Panc1 (cell line): ENCODE results near the gene MRPL38. TPM values are rescaled to one million over a fixed set of nuclear protein-coding genes. Genes with fewer than 3 reads are reported as not detected.

ENCODE experiments used
- ATAC-seq: fragments of 200-7000 bp; cut with Tn5 transposase; 2 replicates; pipeline ENCODE4 v1.9.1; 2020; ENCODE audit warnings: mild to moderate bottlenecking, moderate library complexity
- BruUV-seq: library from RNA; stranded (reverse); fragments of 400-500 nt; replicated peaks from 2 replicates; lab custom pipeline; 2021; lab: Mats Ljungman, UMichigan
- CTCF ChIA-PET: fragments of 300-600 bp; sonication (Branson Sonifier 250); formaldehyde crosslinking; loops from one replicate; lab custom pipeline; 2022; ENCODE audit warnings: antibody characterized with exemption; lab: Charles Lee
- POLR2A ChIA-PET: fragments of 300-600 bp; sonication (Branson Sonifier 250); formaldehyde crosslinking; loops from one replicate; lab custom pipeline; 2022; ENCODE audit warnings: antibody characterized with exemption; lab: Charles Lee
- DNase-seq: peaks from one replicate; pipeline ENCODE4 v3.0.0-alpha.2; 2010; ENCODE audit warnings: low read depth, low spot score
- H3K27ac ChIP-seq: 2 replicates; pipeline ENCODE4 v1.5.1; 2011; ENCODE audit warnings: mild to moderate bottlenecking, low read length, inconsistent platforms
- H3K27me3 ChIP-seq: fragments of 200-500 bp; sonication (Bioruptor generic); 2 replicates; pipeline ENCODE4 v1.6.0; 2014; ENCODE audit warnings: low read length, inconsistent platforms; ENCODE audit not compliant: control insufficient read depth, insufficient read depth
- H3K36me3 ChIP-seq: fragments of 200-500 bp; sonication (Bioruptor generic); 2 replicates; pipeline ENCODE4 v1.5.1; 2014; ENCODE audit warnings: inconsistent platforms, mild to moderate bottlenecking, low read length, moderate library complexity; ENCODE audit not compliant: control insufficient read depth, insufficient read depth
- H3K4me1 ChIP-seq: 2 replicates; pipeline ENCODE4 v1.5.1; 2011; ENCODE audit warnings: inconsistent platforms, mild to moderate bottlenecking, low read length, moderate library complexity; ENCODE audit not compliant: control insufficient read depth, insufficient read depth
- H3K4me3 ChIP-seq, 2 experiments: 2 replicates each; pipeline ENCODE4 v1.5.1; 2011 to 2012; ENCODE audit warnings: low read depth in 2 of 2, low read length in 2 of 2, mild to moderate bottlenecking in 2 of 2, inconsistent platforms in 1 of 2, moderate library complexity in 1 of 2
- H3K9me3 ChIP-seq: fragments of 200-500 bp; sonication (Bioruptor generic); 2 replicates; pipeline ENCODE4 v1.5.1; 2014; ENCODE audit warnings: low read depth, mild to moderate bottlenecking, inconsistent platforms, low read length, moderate library complexity; ENCODE audit not compliant: control insufficient read depth, insufficient read depth
- CTCF ChIP-seq: fragments of 450-650 bp; IDR thresholded peaks from 2 replicates; pipeline ENCODE4 v1.5.1; 2017; ENCODE audit warnings: mild to moderate bottlenecking
- POLR2AphosphoS5 ChIP-seq: IDR thresholded peaks from 2 replicates; pipeline ENCODE4 v1.6.1; 2012; ENCODE audit warnings: mild to moderate bottlenecking, low read depth, low read length, moderate library complexity
- SIN3A ChIP-seq: IDR thresholded peaks from 2 replicates; pipeline ENCODE4 v1.6.1; 2012; ENCODE audit warnings: low read depth, mild to moderate bottlenecking, low read length, moderate library complexity, borderline replicate concordance; ENCODE audit not compliant: insufficient read depth
- TCF7L2 ChIP-seq: IDR thresholded peaks from 2 replicates; pipeline ENCODE4 v1.6.1; 2011; ENCODE audit warnings: mild to moderate bottlenecking, low read depth, low read length, inconsistent platforms
- in situ Hi-C: cut with HindIII; loops from 2 replicates; pipeline ENCODE4 v1.10.0; 2016; ENCODE audit warnings: low sequenced_read_pairs, low pct_unique_long_range_greater_than_20kb
- intact Hi-C: fragments of 100-400 bp; cut with micrococcal nuclease; formaldehyde crosslinking; loops from one replicate; pipeline ENCODE4 v1.10.0; 2022; ENCODE audit not compliant: unreplicated experiment
- total RNA-seq: library from RNA; stranded (reverse); gene quantifications from one replicate; pipeline ENCODE4 v1.2.1, GENCODE V29; 2021; ENCODE audit not compliant: unreplicated experiment
- TF ChIP-seq, protein P1 (sequence below), 2 experiments: IDR thresholded peaks; 2 replicates each; pipeline ENCODE4 v1.6.1; 2011 to 2012; ENCODE audit warnings: low read depth in 2 of 2, control low read depth in 1 of 2, low read length in 1 of 2, mild to moderate bottlenecking in 1 of 2, moderate library complexity in 1 of 2; ENCODE audit not compliant: insufficient read depth in 1 of 2

The MRPL38 gene
- total RNA-seq, 1 experiment from 2014 or later, result 165 TPM

DNA sequence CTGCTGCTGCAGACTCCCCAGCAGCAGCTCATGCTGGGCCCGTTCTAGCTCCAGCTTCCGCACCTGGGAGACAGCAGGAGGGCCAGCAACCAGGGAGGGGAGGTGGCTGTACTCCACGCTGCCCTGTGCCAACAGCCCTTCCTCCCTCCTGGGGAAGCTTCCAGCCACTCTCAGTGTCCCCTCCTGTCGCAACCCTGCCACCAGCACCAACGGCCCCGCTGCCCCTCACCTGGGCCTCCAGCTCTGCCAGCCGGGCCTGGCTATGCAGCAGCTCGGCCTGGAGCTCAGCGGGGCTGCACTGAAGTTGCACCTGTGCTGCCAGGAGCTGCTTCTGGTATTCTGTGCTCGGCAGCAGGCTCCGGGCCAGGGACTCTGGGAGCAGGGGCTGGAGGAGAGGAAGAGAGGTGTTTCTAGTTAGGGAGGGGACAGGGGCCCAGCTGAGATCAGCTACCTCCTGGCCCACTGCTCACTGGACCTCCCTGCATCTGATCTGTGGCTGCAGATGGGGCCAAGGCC lies 15.4 kb upstream of the MRPL38 start:
- BruUV-seq, result no TSS peak
- intact Hi-C loops (no loop called here), in situ Hi-C loops (no loop called here)
- ATAC-seq (no peak), DNase-seq (no peak)
- H3K27me3 ChIP-seq, result no peaks in the 10 kb centered on the region
- POLR2A ChIA-PET, result no interaction called here
- no peak overlapping the region for H3K4me3 ChIP-seq
- H3K4me1 ChIP-seq, result no peaks in the 10 kb centered on the region
- no peaks in the 10 kb centered on the region for H3K36me3 ChIP-seq
- TF ChIP-seq CTCF, result no peak
- no peak for TF ChIP-seq POLR2AphosphoS5
- no peak for TF ChIP-seq TCF7L2
- no peak for TF ChIP-seq SIN3A
- TF ChIP-seq, protein P1, sequence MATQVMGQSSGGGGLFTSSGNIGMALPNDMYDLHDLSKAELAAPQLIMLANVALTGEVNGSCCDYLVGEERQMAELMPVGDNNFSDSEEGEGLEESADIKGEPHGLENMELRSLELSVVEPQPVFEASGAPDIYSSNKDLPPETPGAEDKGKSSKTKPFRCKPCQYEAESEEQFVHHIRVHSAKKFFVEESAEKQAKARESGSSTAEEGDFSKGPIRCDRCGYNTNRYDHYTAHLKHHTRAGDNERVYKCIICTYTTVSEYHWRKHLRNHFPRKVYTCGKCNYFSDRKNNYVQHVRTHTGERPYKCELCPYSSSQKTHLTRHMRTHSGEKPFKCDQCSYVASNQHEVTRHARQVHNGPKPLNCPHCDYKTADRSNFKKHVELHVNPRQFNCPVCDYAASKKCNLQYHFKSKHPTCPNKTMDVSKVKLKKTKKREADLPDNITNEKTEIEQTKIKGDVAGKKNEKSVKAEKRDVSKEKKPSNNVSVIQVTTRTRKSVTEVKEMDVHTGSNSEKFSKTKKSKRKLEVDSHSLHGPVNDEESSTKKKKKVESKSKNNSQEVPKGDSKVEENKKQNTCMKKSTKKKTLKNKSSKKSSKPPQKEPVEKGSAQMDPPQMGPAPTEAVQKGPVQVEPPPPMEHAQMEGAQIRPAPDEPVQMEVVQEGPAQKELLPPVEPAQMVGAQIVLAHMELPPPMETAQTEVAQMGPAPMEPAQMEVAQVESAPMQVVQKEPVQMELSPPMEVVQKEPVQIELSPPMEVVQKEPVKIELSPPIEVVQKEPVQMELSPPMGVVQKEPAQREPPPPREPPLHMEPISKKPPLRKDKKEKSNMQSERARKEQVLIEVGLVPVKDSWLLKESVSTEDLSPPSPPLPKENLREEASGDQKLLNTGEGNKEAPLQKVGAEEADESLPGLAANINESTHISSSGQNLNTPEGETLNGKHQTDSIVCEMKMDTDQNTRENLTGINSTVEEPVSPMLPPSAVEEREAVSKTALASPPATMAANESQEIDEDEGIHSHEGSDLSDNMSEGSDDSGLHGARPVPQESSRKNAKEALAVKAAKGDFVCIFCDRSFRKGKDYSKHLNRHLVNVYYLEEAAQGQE (IDR thresholded peaks at IDR 0.05; ENCODE audit: insufficient read depth in 1 of 2, low read depth in 2 of 2, low read length in 1 of 2), result no peak
- CTCF ChIA-PET, result interaction anchor here (0.6 kb wide), 1 partner anchor 216 kb away, joined by 8 read pairs; no protein-coding TSS in a partner anchor
- H3K9me3 ChIP-seq, result no peaks in the 10 kb centered on the region
- H3K27ac ChIP-seq, result no peak overlapping the region

DNA sequence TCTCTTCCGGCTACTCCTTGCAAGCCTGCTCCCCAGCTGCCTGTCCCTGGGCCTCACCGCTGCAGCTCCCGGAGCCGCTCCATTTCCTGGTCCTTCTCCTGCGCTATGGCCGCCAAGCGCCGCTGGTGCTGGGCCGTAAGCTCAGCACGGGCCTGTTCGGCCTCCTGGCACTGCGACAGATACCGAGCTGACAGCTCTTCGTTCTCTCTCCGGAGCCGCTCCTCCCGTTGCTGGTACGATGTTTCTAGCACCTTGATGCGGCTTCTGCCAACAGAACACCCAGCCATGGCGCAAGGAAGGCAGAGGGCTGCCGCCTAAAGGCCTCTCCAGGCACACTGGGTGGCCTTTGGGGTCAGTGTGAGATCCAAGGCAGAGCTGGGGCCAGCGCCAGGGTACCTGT lies 14.9 kb upstream of the MRPL38 start:
- H3K27me3 ChIP-seq, result no peaks in the 10 kb centered on the region
- ChIA-PET POLR2A (interaction anchor here (1.1 kb wide), 1 partner anchor 23 kb away, joined by 5 read pairs; no protein-coding TSS in a partner anchor), CTCF (no interaction called here)
- intact Hi-C loops (no loop called here), in situ Hi-C loops (no loop called here)
- H3K27ac ChIP-seq, result no peak overlapping the region
- DNase-seq, result no peak
- H3K4me1 ChIP-seq, result no peaks in the 10 kb centered on the region
- BruUV-seq, result no TSS peak
- no peaks in the 10 kb centered on the region for H3K9me3 ChIP-seq
- no peaks in the 10 kb centered on the region for H3K36me3 ChIP-seq
- no peak for TF ChIP-seq CTCF
- TF ChIP-seq TCF7L2, result no peak
- TF ChIP-seq, protein P1 (IDR thresholded peaks at IDR 0.05; ENCODE audit: insufficient read depth in 1 of 2, low read depth in 2 of 2, low read length in 1 of 2), result no peak
- no peak for TF ChIP-seq POLR2AphosphoS5
- TF ChIP-seq SIN3A, result no peak
- no peak for ATAC-seq
- no peak overlapping the region for H3K4me3 ChIP-seq
